ENCODE data around the gene MLX.

MLX gene

DNA sequence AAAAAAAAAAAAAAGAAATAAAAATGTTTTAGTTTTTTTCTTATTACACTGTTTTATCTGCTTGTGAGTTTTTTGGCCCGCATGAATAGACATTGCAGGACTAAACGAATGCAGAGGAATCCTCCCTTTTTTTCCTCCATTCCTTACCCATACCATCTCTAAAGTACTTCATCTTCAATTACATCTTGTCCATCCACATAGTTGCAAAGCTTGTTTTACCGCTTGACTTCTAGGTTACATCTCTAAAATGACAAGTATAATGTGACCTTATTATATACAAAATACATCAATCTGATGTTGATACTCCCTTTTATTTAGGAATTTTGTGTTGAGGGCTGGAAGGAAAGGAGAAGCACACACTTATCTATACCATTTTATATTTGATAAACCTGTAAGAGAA lies 29.5 kb downstream of the MLX start:
- Histone ChIP-seq H3K4me2 (ENCODE audit: low read depth, low read length, poor library complexity, severe bottlenecking) (no peak overlapping the region), H3K27me3 (ENCODE audit: low read length) (no peaks in the 10 kb centered on the region), H3K9ac (ENCODE audit: low read length) (no peak overlapping the region), H3K9me2 (replicated peaks; ENCODE audit: insufficient read depth, low read length) (no peaks in the 10 kb centered on the region), H3F3A (ENCODE audit: insufficient read depth) (no peaks in the 10 kb centered on the region), H3K4me3 (ENCODE audit: insufficient read depth, low read length, poor library complexity, severe bottlenecking) (no peak overlapping the region), H4K20me1 (ENCODE audit: low read depth, low read length) (no peaks in the 10 kb centered on the region), H3K79me2 (ENCODE audit: insufficient read depth, low read length) (peaks cover 28% of the 10 kb centered on the region), H3K27ac (ENCODE audit: low read depth, low read length) (no peak overlapping the region), H3K9me3 (ENCODE audit: insufficient read depth, low read length) (no peaks in the 10 kb centered on the region), H2AFZ (ENCODE audit: low read depth, low read length, severe bottlenecking) (no peak overlapping the region), H3K36me3 (ENCODE audit: low read length) (no peaks in the 10 kb centered on the region)
- TF ChIP-seq EZH2phosphoT487 (conservative IDR thresholded peaks at IDR 0.05; ENCODE audit: low read length): no peak
- TF ChIP-seq, protein P1, sequence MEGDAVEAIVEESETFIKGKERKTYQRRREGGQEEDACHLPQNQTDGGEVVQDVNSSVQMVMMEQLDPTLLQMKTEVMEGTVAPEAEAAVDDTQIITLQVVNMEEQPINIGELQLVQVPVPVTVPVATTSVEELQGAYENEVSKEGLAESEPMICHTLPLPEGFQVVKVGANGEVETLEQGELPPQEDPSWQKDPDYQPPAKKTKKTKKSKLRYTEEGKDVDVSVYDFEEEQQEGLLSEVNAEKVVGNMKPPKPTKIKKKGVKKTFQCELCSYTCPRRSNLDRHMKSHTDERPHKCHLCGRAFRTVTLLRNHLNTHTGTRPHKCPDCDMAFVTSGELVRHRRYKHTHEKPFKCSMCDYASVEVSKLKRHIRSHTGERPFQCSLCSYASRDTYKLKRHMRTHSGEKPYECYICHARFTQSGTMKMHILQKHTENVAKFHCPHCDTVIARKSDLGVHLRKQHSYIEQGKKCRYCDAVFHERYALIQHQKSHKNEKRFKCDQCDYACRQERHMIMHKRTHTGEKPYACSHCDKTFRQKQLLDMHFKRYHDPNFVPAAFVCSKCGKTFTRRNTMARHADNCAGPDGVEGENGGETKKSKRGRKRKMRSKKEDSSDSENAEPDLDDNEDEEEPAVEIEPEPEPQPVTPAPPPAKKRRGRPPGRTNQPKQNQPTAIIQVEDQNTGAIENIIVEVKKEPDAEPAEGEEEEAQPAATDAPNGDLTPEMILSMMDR (IDR thresholded peaks at IDR 0.05; ENCODE audit: insufficient read depth, low read length, poor library complexity, severe bottlenecking): no peak

DNA sequence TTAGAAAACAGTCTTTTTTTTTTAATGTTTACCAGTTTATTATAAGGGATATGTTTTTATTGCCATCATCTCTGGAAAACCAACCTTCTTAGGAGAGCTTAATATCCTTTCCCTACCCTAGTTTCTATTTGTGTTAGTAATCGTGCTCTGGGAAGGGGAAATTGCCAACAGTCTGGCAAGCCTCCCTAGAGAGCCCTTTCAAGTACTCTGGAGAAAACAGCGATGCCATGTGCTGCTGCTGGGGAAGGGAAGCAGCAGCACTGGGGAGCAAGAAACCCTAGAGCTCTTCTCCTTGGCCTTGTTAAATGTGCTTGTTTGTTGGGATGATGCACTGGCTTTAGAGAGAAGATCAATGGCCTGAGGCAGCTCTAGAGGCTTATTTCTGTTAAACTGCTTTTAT lies 32.0 kb downstream of the MLX start:
- H2AFZ ChIP-seq (ENCODE audit: low read depth, low read length, severe bottlenecking): no peak overlapping the region
- H3K36me3 ChIP-seq (ENCODE audit: low read length): no peaks in the 10 kb centered on the region
- H3K9me2 ChIP-seq (replicated peaks; ENCODE audit: insufficient read depth, low read length): no peaks in the 10 kb centered on the region
- H3K9me3 ChIP-seq (ENCODE audit: insufficient read depth, low read length): no peaks in the 10 kb centered on the region
- H3K9ac ChIP-seq (ENCODE audit: low read length): no peak overlapping the region
- H3K27ac ChIP-seq (ENCODE audit: low read depth, low read length): no peak overlapping the region
- no peaks in the 10 kb centered on the region for H3K27me3 ChIP-seq (ENCODE audit: low read length)
- TF ChIP-seq EZH2phosphoT487 (conservative IDR thresholded peaks at IDR 0.05; ENCODE audit: low read length): no peak
- TF ChIP-seq, protein P1 (IDR thresholded peaks at IDR 0.05; ENCODE audit: insufficient read depth, low read length, poor library complexity, severe bottlenecking): no peak
- no peak overlapping the region for H3K4me2 ChIP-seq (ENCODE audit: low read depth, low read length, poor library complexity, severe bottlenecking)
- no peak overlapping the region for H3K4me3 ChIP-seq (ENCODE audit: insufficient read depth, low read length, poor library complexity, severe bottlenecking)
- no peaks in the 10 kb centered on the region for H3F3A ChIP-seq (ENCODE audit: insufficient read depth)
- H4K20me1 ChIP-seq (ENCODE audit: low read depth, low read length): no peaks in the 10 kb centered on the region
- H3K79me2 ChIP-seq (ENCODE audit: insufficient read depth, low read length): peaks cover 49% of the 10 kb centered on the region

DNA sequence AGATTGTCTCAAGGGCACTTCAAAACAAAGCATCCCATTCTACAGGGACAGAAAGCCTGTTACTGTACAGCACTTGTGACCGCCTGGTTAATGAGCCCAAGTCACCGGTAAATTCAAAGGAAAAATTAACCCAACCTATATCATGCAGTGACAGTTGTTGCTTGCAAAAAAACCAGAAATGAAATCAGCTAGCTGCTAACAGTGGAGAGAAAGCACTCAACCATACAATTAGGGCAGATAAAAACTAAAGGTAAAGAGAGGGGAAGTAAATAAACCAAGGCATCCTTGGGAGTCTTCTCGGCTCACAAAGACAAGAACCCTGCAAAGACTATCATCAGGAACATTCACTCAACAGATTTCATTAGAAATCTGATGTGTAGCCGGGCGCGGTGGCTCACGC lies 36.4 kb downstream of the MLX start:
- Histone ChIP-seq H4K20me1 (ENCODE audit: low read depth, low read length) (no peaks in the 10 kb centered on the region), H3K9ac (ENCODE audit: low read length) (no peak overlapping the region), H3F3A (ENCODE audit: insufficient read depth) (no peaks in the 10 kb centered on the region), H3K4me3 (ENCODE audit: insufficient read depth, low read length, poor library complexity, severe bottlenecking) (no peak overlapping the region), H3K4me2 (ENCODE audit: low read depth, low read length, poor library complexity, severe bottlenecking) (peak overlapping the region; percentile 3), H3K36me3 (ENCODE audit: low read length) (no peaks in the 10 kb centered on the region), H3K27me3 (ENCODE audit: low read length) (no peaks in the 10 kb centered on the region), H2AFZ (ENCODE audit: low read depth, low read length, severe bottlenecking) (no peak overlapping the region), H3K79me2 (ENCODE audit: insufficient read depth, low read length) (peaks cover 85% of the 10 kb centered on the region), H3K27ac (ENCODE audit: low read depth, low read length) (no peak overlapping the region), H3K9me2 (replicated peaks; ENCODE audit: insufficient read depth, low read length) (no peaks in the 10 kb centered on the region), H3K9me3 (ENCODE audit: insufficient read depth, low read length) (no peaks in the 10 kb centered on the region)
- TF ChIP-seq, protein P1 (IDR thresholded peaks at IDR 0.05; ENCODE audit: insufficient read depth, low read length, poor library complexity, severe bottlenecking): no peak
- TF ChIP-seq EZH2phosphoT487 (conservative IDR thresholded peaks at IDR 0.05; ENCODE audit: low read length): no peak

Measured in SU-DHL-6 (cell line).